Endothelial cell (in vitro differentiated cells): ENCODE data around the gene TM4SF5. TPM values are rescaled to one million over a fixed set of nuclear protein-coding genes. Genes with fewer than 3 reads are reported as not detected.
A peak's percentile ranks its signal among the peaks of the same experiment; 100 is the strongest.

Experiments
- DNase-seq: peaks from one replicate; pipeline ENCODE4 v3.0.0; 2021; ENCODE audit warnings: low spot score
- H3K27ac Mint-ChIP-seq: one replicate; pipeline ENCODE4 v1.8.0; 2021; ENCODE audit warnings: mixed read lengths, inconsistent platforms; ENCODE audit not compliant: unreplicated experiment
- H3K27me3 Mint-ChIP-seq: one replicate; pipeline ENCODE4 v1.8.0; 2021; ENCODE audit warnings: mild to moderate bottlenecking, moderate library complexity, mixed read lengths, inconsistent platforms; ENCODE audit not compliant: unreplicated experiment
- H3K36me3 Mint-ChIP-seq: one replicate; pipeline ENCODE4 v1.8.0; 2021; ENCODE audit warnings: mild to moderate bottlenecking, low read depth, mixed read lengths, inconsistent platforms; ENCODE audit not compliant: unreplicated experiment
- H3K4me1 Mint-ChIP-seq: one replicate; pipeline ENCODE4 v1.8.0; 2021; ENCODE audit warnings: mild to moderate bottlenecking, mixed read lengths, inconsistent platforms; ENCODE audit not compliant: unreplicated experiment
- H3K4me3 Mint-ChIP-seq: one replicate; pipeline ENCODE4 v1.8.0; 2021; ENCODE audit warnings: mild to moderate bottlenecking, mixed read lengths, inconsistent platforms; ENCODE audit not compliant: unreplicated experiment
- H3K9me3 Mint-ChIP-seq: one replicate; pipeline ENCODE4 v1.8.0; 2021; ENCODE audit warnings: mixed read lengths, inconsistent platforms; ENCODE audit not compliant: unreplicated experiment
- CTCF ChIP-seq: fragments of 200-600 bp; sonication (generic); IDR thresholded peaks from one replicate; pipeline ENCODE4 v1.5.0; 2021; ENCODE audit warnings: antibody characterized with exemption; ENCODE audit not compliant: unreplicated experiment
- long read RNA-seq: library from polyadenylated mRNA; unstranded; transcript quantifications from one replicate; pipeline ENCODE4 v2.0.0, GENCODE V29; 2020; ENCODE audit not compliant: unreplicated experiment
- total RNA-seq: library from RNA; stranded (reverse); fragmentation: NEBNext Ultra II Directional; extraction: Animal tissue kit (Norgen Biotek cat#: 25700); gene quantifications from one replicate; pipeline ENCODE4 v1.2.1, GENCODE V29; 2021; ENCODE audit not compliant: unreplicated experiment

The TM4SF5 gene
- total RNA-seq = not detected
- long read RNA-seq = 0 reads

- Mint-ChIP-seq H3K27ac (no peak within 1 kb of the TSS), H3K27me3 (no peaks in the 10 kb centered on the region), H3K36me3 (no peaks in the 10 kb centered on the region), H3K4me1 (no peaks in the 10 kb centered on the region), H3K4me3 (peak within 1 kb of the TSS; percentile 53), H3K9me3 (no peaks in the 10 kb centered on the region)
- TF ChIP-seq CTCF = no peak
- DNase-seq = no peak
Observed at GRCh38 chr17:4771519-4772234, at the start of gene TM4SF5. Gene TM4SF5, plus strand, starts transcription at chr17:4771886. Its CDS starts 37 bp downstream, at chr17:4771923.

GRCh38 chr17:4722678-4723240 lies 48.9 kb upstream of the TM4SF5 start:
- DNase-seq = no peak
- peaks cover 4% of the 10 kb centered on the region for H3K27me3 Mint-ChIP-seq
- H3K36me3 Mint-ChIP-seq = peaks cover 11% of the 10 kb centered on the region
- H3K4me1 Mint-ChIP-seq = peaks cover 6% of the 10 kb centered on the region
- no peak overlapping the region for H3K27ac Mint-ChIP-seq
- H3K9me3 Mint-ChIP-seq = no peaks in the 10 kb centered on the region
- no peak overlapping the region for H3K4me3 Mint-ChIP-seq
- no peak for TF ChIP-seq CTCF

- no peak for DNase-seq
- peaks cover 2% of the 10 kb centered on the region for H3K27me3 Mint-ChIP-seq
- H3K4me1 Mint-ChIP-seq = peaks cover 6% of the 10 kb centered on the region
- peaks cover 2% of the 10 kb centered on the region for H3K36me3 Mint-ChIP-seq
- H3K27ac Mint-ChIP-seq = no peak overlapping the region
- H3K9me3 Mint-ChIP-seq = no peaks in the 10 kb centered on the region
- TF ChIP-seq CTCF = no peak
- H3K4me3 Mint-ChIP-seq = no peak overlapping the region
Observed at GRCh38 chr17:4724650-4725049, 47.0 kb upstream of the TM4SF5 start.

- Mint-ChIP-seq H3K4me3 (no peak overlapping the region), H3K4me1 (peaks cover 6% of the 10 kb centered on the region), H3K9me3 (no peaks in the 10 kb centered on the region), H3K27ac (peak overlapping the region; percentile 50), H3K36me3 (no peaks in the 10 kb centered on the region), H3K27me3 (peaks cover 2% of the 10 kb centered on the region)
- DNase-seq = no peak
- TF ChIP-seq CTCF = no peak
Observed at GRCh38 chr17:4725646-4726310, 45.9 kb upstream of the TM4SF5 start.

GRCh38 chr17:4728124-4728523 lies 43.6 kb upstream of the TM4SF5 start:
- no peak for TF ChIP-seq CTCF
- Mint-ChIP-seq H3K36me3 (no peaks in the 10 kb centered on the region), H3K9me3 (no peaks in the 10 kb centered on the region), H3K4me3 (no peak overlapping the region), H3K4me1 (peaks cover 6% of the 10 kb centered on the region), H3K27me3 (no peaks in the 10 kb centered on the region), H3K27ac (no peak overlapping the region)
- no peak for DNase-seq
